Upper lobe of left lung (tissue), 4 donors: ENCODE measurements around the gene ARAP1.
A peak's percentile ranks its signal among the peaks of the same experiment; 100 is the strongest.

Source experiments
- EP300 ChIP-seq, 4 donors: sonication (generic); formaldehyde crosslinking; IDR thresholded peaks; one replicate each; pipeline ENCODE4 v1.5.1; 2017; ENCODE audit warnings: antibody characterized with exemption in 4 of 4, control low read depth in 2 of 4
- POLR2A ChIP-seq, 4 donors: fragments of 450-650 bp; IDR thresholded peaks; one replicate each; pipeline ENCODE4 v1.5.1; 2016 to 2017; ENCODE audit warnings: antibody characterized with exemption in 4 of 4, mild to moderate bottlenecking in 2 of 4
- POLR2AphosphoS5 ChIP-seq, 2 donors: sonication (generic); formaldehyde crosslinking; IDR thresholded peaks; one replicate each; pipeline ENCODE4 v1.5.1; 2017; ENCODE audit warnings: antibody characterized with exemption in 2 of 2
- TF ChIP-seq, protein P1 (sequence below), 6 experiments: fragments of 450-650 bp in 4 of 6; fragments of 200-600 bp in 2 of 6; sonication (generic) in 2 of 6; IDR thresholded peaks; one replicate each; pipeline ENCODE4 v1.5.1; 2016 to 2019; ENCODE audit warnings: antibody characterized with exemption in 6 of 6

DNA sequence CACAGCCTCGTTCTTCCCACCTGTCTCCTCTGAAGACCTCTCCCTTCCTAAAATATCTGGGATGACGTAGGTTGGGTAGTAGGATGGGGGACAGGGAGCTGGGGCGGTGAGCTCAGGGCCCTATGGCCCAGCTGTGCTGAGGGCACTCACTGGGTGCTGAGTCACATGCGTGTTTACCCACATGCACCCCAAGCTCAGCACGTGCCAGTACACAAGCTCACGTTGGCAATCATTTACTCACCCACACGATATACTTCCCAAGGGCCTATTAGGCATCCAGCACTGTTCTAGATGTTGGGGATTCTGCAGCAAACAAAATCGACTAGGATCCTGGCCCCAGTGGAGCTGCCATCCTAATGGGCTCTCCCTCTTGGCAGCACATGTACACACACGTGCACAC, 28.7 kb downstream of the ARAP1 start:
- TF ChIP-seq, protein P1, sequence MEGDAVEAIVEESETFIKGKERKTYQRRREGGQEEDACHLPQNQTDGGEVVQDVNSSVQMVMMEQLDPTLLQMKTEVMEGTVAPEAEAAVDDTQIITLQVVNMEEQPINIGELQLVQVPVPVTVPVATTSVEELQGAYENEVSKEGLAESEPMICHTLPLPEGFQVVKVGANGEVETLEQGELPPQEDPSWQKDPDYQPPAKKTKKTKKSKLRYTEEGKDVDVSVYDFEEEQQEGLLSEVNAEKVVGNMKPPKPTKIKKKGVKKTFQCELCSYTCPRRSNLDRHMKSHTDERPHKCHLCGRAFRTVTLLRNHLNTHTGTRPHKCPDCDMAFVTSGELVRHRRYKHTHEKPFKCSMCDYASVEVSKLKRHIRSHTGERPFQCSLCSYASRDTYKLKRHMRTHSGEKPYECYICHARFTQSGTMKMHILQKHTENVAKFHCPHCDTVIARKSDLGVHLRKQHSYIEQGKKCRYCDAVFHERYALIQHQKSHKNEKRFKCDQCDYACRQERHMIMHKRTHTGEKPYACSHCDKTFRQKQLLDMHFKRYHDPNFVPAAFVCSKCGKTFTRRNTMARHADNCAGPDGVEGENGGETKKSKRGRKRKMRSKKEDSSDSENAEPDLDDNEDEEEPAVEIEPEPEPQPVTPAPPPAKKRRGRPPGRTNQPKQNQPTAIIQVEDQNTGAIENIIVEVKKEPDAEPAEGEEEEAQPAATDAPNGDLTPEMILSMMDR (IDR thresholded peaks at IDR 0.05), result no peak
- no peak for TF ChIP-seq POLR2AphosphoS5 (IDR thresholded peaks at IDR 0.05)
- no peak for TF ChIP-seq POLR2A (IDR thresholded peaks at IDR 0.05)
- TF ChIP-seq EP300 (IDR thresholded peaks at IDR 0.05), result peak in 1 of 4 donors; percentile 6
